Stimulated activated effector memory CD8-positive, alpha-beta T cell treated with anti-CD3 and anti-CD28 coated beads, Interleukin-12 subunit alpha, Interleukin-12 subunit beta, amount 100 ng/mL, for 72 hours (primary cell): ENCODE data around the gene KCTD16.

Experiments
- ATAC-seq: fragments of 150-1000 bp; cut with Tn5 transposase; 2 replicates; pipeline ENCODE4 v1.10.0; 2021
- DNase-seq, 2 donors: peaks; one replicate each; pipeline ENCODE4 v3.0.0; 2021 to 2022; ENCODE audit warnings: low spot score in 2 of 2
- H3K27ac Mint-ChIP-seq: one replicate; pipeline ENCODE4 v1.8.0; 2022; ENCODE audit warnings: mild to moderate bottlenecking, mixed read lengths
- H3K36me3 Mint-ChIP-seq: one replicate; pipeline ENCODE4 v1.8.0; 2022; ENCODE audit warnings: mild to moderate bottlenecking, mixed read lengths
- H3K4me1 Mint-ChIP-seq: one replicate; pipeline ENCODE4 v1.8.0; 2022; ENCODE audit warnings: mixed read lengths
- H3K4me3 Mint-ChIP-seq: one replicate; pipeline ENCODE4 v1.8.0; 2022; ENCODE audit warnings: mild to moderate bottlenecking, mixed read lengths
- H3K9me3 Mint-ChIP-seq: one replicate; pipeline ENCODE4 v1.8.0; 2022; ENCODE audit warnings: mixed read lengths

KCTD16 gene

GRCh38 chr5:144219869-144220268 lies 49.2 kb downstream of the KCTD16 start:
- DNase-seq (no peak), ATAC-seq (no peak)
- no peaks in the 10 kb centered on the region for H3K4me1 Mint-ChIP-seq
- H3K4me3 Mint-ChIP-seq, result no peak overlapping the region
- no peaks in the 10 kb centered on the region for H3K36me3 Mint-ChIP-seq
- no peaks in the 10 kb centered on the region for H3K9me3 Mint-ChIP-seq
- no peak overlapping the region for H3K27ac Mint-ChIP-seq

DNA sequence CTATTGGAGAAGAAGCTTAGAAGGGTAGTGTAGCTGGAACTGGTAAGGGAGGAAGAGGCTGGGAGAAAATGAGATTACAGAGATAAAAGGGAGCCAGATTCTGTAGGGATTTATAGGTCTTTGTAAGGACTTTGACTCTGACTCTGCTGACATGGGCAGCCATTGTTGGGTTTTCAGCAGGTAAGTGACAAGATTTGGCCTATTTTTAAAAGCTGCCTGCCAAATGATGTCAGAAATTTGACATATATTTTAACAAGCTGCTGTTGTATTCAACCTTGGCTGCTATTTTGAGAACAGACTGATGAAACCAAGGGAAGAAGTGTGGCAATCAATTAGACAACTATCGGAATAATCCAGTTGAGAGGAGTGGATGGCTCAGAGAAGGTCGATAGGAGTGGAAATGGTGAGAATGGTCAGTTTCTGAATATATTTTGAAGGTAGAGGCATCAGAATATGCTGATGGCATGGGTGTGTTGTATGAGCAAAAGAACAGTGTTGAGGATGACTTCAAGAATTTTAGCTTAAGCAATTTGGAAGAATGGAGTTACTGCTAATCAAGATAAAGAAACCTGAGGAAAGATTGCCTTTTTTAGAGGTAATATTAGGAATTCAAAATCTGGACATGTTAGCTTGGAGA lies 56.8 kb downstream of the KCTD16 start:
- Mint-ChIP-seq H3K9me3 (no peaks in the 10 kb centered on the region), H3K4me3 (no peak overlapping the region), H3K36me3 (no peaks in the 10 kb centered on the region), H3K27ac (no peak overlapping the region), H3K4me1 (no peaks in the 10 kb centered on the region)
- no peak for DNase-seq
- ATAC-seq, result no peak

DNA sequence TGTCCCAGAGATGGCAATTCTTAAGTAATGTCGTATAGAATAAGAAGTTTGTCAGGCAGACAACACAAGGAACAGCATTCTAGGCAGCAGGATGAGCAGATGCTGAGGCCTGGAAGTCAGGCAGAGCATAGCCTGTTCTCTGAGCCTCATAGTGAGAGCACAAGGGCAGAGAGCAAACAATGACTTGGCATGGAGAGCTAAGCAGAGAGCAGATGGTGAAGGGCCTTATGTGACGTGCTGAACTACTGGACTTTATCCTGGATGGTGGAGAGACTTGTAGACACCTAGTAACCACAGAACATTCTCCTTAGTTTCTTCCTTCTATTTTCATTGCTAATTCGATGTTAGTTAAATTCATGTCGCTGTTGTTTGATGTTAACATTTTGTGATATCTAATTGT lies 60.1 kb downstream of the KCTD16 start:
- H3K4me1 Mint-ChIP-seq, result no peaks in the 10 kb centered on the region
- no peak for ATAC-seq
- no peaks in the 10 kb centered on the region for H3K36me3 Mint-ChIP-seq
- DNase-seq, result no peak
- no peak overlapping the region for H3K4me3 Mint-ChIP-seq
- no peak overlapping the region for H3K27ac Mint-ChIP-seq
- H3K9me3 Mint-ChIP-seq, result no peaks in the 10 kb centered on the region

DNA sequence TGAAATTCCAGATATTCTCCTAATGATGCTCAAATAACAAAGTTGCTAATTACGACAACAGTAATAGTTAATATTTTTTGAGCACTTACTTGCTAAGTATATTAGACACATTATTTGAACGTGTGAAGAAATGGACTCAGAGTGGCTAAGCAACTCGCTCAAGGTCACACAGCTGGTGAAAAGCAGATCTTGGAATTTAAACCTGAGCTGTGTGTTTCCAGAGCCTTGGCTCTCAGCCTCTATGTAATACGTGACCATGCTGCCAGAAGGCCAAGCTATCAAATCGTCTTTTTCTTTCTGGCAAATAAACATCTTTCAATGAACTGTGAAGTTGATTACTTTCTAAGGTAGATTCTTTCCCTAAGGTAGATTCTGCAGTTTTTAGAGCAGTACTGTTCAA lies 61.6 kb downstream of the KCTD16 start:
- Mint-ChIP-seq H3K4me1 (no peaks in the 10 kb centered on the region), H3K9me3 (no peaks in the 10 kb centered on the region)
- no peak for ATAC-seq

DNA sequence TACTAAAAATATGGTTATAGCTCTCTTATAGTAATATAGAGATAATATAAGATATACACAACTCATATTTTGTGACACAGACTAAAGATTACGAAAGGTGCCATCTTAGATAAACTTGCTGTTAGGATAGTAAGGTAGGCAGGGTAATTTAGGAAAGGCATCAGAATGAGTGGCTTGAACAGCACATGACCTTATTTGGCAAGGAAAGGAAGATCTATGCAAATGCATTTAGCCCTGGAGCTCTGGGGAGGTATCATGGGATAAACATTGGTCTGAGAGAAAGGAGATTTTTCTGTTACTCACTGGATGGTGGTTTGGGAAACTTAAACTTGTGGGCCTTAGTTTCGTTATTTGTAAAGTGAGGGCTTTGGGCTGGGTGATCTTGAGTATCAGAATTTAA lies 65.8 kb downstream of the KCTD16 start:
- no peak overlapping the region for H3K4me3 Mint-ChIP-seq
- no peaks in the 10 kb centered on the region for H3K36me3 Mint-ChIP-seq
- H3K4me1 Mint-ChIP-seq, result no peaks in the 10 kb centered on the region
- H3K27ac Mint-ChIP-seq, result no peak overlapping the region
- no peak for DNase-seq
- ATAC-seq, result no peak
- H3K9me3 Mint-ChIP-seq, result no peaks in the 10 kb centered on the region

More for the DNA sequence above, 61.6 kb downstream of the KCTD16 start:
- no peak for DNase-seq
- Mint-ChIP-seq H3K4me3 (no peak overlapping the region), H3K27ac (no peak overlapping the region), H3K36me3 (no peaks in the 10 kb centered on the region)

GRCh38 chr5:144237851-144238250 lies 67.2 kb downstream of the KCTD16 start:
- Mint-ChIP-seq H3K4me1 (no peaks in the 10 kb centered on the region), H3K9me3 (no peaks in the 10 kb centered on the region), H3K27ac (no peak overlapping the region), H3K36me3 (no peaks in the 10 kb centered on the region), H3K4me3 (no peak overlapping the region)
- DNase-seq (no peak), ATAC-seq (no peak)

DNA sequence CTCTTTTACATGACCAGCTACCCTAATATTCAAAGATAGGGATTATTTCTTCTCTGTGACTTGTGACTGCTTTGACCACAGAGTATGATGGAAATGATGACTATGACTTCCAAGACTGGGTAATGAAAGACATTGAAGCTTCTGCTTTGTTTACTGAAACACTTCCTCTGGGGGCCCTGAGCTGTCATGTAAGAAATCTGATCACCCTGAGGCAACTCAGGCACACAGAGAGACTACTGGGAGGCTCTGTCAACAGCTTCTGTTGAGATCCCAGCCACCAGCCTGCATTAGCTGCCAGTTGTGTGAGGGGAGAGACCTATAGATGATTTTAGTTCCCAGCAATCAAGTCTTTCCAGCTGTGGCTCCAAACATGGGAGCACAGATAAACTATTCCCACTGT lies 76.5 kb downstream of the KCTD16 start:
- no peaks in the 10 kb centered on the region for H3K9me3 Mint-ChIP-seq
- H3K27ac Mint-ChIP-seq, result no peak overlapping the region
- H3K4me1 Mint-ChIP-seq, result no peaks in the 10 kb centered on the region
- ATAC-seq (no peak), DNase-seq (no peak)
- H3K36me3 Mint-ChIP-seq, result no peaks in the 10 kb centered on the region
- H3K4me3 Mint-ChIP-seq, result no peak overlapping the region

- H3K4me1 Mint-ChIP-seq, result no peaks in the 10 kb centered on the region
- H3K9me3 Mint-ChIP-seq, result no peaks in the 10 kb centered on the region
- DNase-seq (no peak), ATAC-seq (no peak)
- no peak overlapping the region for H3K27ac Mint-ChIP-seq
- no peak overlapping the region for H3K4me3 Mint-ChIP-seq
- H3K36me3 Mint-ChIP-seq, result no peaks in the 10 kb centered on the region
Measured at GRCh38 chr5:144248015-144248414, 77.3 kb downstream of the KCTD16 start.

DNA sequence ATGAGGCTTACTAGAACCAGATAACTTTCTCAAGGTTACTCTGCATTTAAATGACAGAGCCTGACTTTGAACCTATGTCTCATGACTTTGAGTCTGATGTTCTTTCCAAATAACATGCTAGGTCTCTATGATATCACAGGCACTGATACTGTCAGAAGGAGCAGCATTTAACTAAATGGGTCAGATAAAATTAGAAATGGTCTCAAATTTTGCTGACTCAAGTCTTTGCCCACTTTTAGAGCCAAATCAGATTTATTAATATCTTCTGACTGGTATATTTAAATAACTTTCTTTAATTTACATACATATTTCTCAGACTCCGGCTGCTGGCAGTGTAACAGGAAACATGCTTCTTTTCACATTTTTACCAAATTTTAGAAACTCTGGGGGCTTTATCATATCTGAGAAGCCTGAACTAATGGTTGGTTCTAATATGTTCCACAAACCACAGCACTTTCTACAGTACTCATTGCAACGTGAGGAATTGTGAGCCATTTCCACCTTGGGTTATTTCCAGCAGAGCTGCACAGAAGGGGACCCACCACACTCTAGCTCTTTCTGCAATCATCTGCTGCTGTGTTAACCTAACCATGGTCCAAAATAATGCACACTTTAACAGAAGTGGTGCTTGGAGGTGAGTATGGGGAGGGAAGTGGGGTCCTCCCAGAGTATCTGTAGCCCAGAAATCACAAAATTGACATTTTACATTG lies 79.2 kb downstream of the KCTD16 start:
- Mint-ChIP-seq H3K9me3 (no peaks in the 10 kb centered on the region), H3K4me1 (no peaks in the 10 kb centered on the region), H3K4me3 (no peak overlapping the region), H3K27ac (no peak overlapping the region), H3K36me3 (no peaks in the 10 kb centered on the region)
- ATAC-seq, result no peak
- no peak for DNase-seq

DNA sequence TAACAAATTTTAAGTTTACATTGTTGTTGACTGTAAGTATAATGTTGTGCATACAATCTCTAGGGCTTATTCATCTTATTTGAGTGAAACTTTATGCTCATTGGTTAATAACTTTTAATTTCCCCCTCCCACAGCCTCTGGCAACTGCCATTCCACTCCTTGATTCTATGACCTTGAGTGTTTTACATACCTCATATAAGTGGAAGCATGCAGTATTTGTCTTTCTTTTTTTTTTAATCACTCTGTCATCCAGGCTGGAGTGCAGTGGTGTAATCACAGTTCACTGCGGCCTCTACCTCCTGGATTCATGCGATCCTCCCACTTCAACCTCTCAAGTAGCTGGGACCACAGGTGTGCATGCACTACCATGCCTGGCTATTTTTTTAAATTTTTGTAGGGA lies 83.9 kb downstream of the KCTD16 start:
- DNase-seq (no peak), ATAC-seq (no peak)
- H3K4me1 Mint-ChIP-seq, result no peaks in the 10 kb centered on the region
- H3K4me3 Mint-ChIP-seq, result no peak overlapping the region
- no peaks in the 10 kb centered on the region for H3K36me3 Mint-ChIP-seq
- no peaks in the 10 kb centered on the region for H3K9me3 Mint-ChIP-seq
- H3K27ac Mint-ChIP-seq, result no peak overlapping the region

DNA sequence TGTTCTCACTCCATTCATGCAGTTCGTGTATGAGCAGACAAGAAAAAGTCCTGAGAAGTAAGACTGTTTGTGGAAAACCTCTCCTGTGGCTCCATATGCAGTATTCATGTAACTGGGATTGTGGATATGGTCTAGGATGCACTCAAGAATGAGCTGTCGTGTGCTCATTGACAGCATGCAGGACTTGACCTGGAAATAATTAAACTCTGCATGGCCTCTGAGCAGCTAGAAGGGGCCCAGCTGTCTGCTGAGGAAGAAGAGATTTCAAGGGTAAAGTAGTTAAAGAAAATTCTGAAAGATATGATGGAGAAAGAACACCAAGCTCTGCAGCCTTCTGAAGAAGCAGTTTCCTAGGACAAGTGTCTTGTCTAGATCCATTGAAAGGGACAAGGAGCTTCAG lies 89.4 kb downstream of the KCTD16 start:
- ATAC-seq, result no peak
- H3K36me3 Mint-ChIP-seq, result no peaks in the 10 kb centered on the region
- no peaks in the 10 kb centered on the region for H3K9me3 Mint-ChIP-seq
- no peak for DNase-seq
- H3K4me1 Mint-ChIP-seq, result no peaks in the 10 kb centered on the region
- no peak overlapping the region for H3K27ac Mint-ChIP-seq
- H3K4me3 Mint-ChIP-seq, result no peak overlapping the region

- Mint-ChIP-seq H3K9me3 (peaks cover 9% of the 10 kb centered on the region), H3K36me3 (no peaks in the 10 kb centered on the region), H3K27ac (no peak overlapping the region), H3K4me1 (no peaks in the 10 kb centered on the region), H3K4me3 (no peak overlapping the region)
- DNase-seq (no peak), ATAC-seq (no peak)
Measured at GRCh38 chr5:144265643-144266247, 95.1 kb downstream of the KCTD16 start.

GRCh38 chr5:144267961-144268513 lies 97.4 kb downstream of the KCTD16 start:
- DNase-seq, result no peak
- Mint-ChIP-seq H3K9me3 (peaks cover 9% of the 10 kb centered on the region), H3K4me1 (no peaks in the 10 kb centered on the region), H3K27ac (no peak overlapping the region), H3K36me3 (no peaks in the 10 kb centered on the region), H3K4me3 (no peak overlapping the region)
- no peak for ATAC-seq

DNA sequence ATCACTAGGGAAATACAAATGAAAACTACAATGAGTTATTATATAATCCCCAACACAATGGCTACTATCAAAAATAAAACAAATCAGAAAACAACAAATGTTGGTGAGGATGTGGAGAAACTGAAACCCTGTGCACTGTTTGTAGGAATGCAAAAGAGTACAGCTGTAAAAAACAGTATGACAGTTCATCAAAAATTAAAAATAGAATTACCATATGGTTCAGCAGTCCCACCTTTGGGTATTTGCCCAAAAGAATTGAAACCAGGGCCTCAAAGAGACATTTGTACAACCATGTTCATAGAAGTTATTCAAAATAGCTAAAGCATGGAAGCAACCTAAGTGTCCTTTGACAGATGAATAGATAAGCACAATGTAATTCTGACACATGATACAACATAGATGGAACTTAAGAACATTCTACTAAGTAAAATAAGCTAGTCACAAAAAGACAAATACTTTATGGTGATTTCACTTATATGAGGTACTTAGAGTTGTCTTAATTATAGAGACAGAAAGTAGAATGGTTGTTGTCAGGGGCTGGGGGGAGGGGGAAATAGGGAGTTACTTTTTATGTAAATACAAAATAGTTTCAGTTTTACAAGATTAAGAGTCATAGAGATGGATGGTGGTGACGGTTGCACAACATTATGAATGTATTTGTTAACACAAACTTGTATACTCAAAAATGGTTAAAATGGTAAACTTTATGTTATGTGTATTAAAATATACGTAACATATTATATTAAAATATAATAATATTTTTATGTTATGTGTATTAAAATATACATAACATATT lies 102.8 kb downstream of the KCTD16 start:
- Mint-ChIP-seq H3K4me1 (no peaks in the 10 kb centered on the region), H3K36me3 (no peaks in the 10 kb centered on the region), H3K9me3 (peaks cover 8% of the 10 kb centered on the region), H3K27ac (no peak overlapping the region), H3K4me3 (no peak overlapping the region)
- DNase-seq (no peak), ATAC-seq (no peak)

- no peak overlapping the region for H3K4me3 Mint-ChIP-seq
- ATAC-seq, result no peak
- no peak overlapping the region for H3K27ac Mint-ChIP-seq
- no peaks in the 10 kb centered on the region for H3K36me3 Mint-ChIP-seq
- no peaks in the 10 kb centered on the region for H3K4me1 Mint-ChIP-seq
- no peak for DNase-seq
- H3K9me3 Mint-ChIP-seq, result no peaks in the 10 kb centered on the region
Measured at GRCh38 chr5:144275329-144275728, 104.7 kb downstream of the KCTD16 start.
